Activated gamma-delta T cell treated with anti-CD3 and anti-CD28 coated beads, Interleukin-2, amount 50 U/mL, for 16 hours (primary cell): ENCODE data around the gene LINC00305.

Experiments used
- DNase-seq: peaks from one replicate; pipeline ENCODE4 v3.0.0-alpha.2; 2020; ENCODE audit warnings: low read depth

Gene LINC00305

DNA sequence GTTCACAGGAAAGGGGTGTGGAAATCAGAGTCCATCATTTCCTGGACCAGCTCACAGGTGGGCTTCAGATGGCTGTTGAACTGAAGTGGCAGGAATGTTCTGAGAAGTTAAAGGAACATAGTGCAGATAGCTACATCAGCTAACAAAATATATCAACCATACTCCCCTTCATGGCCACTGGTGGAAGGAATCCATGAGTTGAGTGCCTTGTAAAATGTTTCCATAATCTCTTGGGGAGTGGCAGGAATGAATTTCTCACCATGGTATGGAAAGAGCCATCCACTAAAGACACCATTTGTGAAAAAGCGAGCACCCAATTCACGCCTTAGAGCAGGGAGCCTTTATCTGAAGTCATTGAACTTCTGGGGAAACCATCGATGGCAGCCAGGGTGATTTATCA, at the start of gene LINC00305:
Gene LINC00305 (minus strand): TSS at position 101 of the 400 bp plus-strand sequence.
- no peak for DNase-seq

- DNase-seq = no peak
Observed at GRCh38 chr18:64191069-64191468, 42.2 kb upstream of the LINC00305 start.

- no peak for DNase-seq
Observed at GRCh38 chr18:64185987-64186386, 37.1 kb upstream of the LINC00305 start.

GRCh38 chr18:64183665-64184064, 34.8 kb upstream of the LINC00305 start:
- no peak for DNase-seq

- no peak for DNase-seq
Observed at GRCh38 chr18:64180617-64181016, 31.7 kb upstream of the LINC00305 start.

DNA sequence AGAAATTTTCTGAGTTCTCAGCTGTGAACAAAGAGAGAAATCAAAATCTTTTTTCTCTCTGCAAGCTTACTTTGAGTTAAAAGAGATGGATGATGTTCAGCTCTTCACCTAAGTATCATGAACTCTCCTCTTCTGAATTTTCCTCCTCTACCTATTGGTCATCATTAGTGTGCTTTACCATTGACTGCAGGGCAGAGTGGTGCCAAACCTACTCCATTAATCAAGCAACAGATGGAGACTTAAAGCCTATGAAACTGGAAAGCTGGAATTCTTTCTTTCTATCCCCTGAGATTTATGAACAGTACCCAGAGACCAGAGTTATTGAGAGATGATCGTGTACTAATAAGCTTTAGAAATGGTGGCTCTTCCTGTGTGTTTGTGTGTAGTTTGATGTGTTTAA, 31.3 kb upstream of the LINC00305 start:
- no peak for DNase-seq

DNA sequence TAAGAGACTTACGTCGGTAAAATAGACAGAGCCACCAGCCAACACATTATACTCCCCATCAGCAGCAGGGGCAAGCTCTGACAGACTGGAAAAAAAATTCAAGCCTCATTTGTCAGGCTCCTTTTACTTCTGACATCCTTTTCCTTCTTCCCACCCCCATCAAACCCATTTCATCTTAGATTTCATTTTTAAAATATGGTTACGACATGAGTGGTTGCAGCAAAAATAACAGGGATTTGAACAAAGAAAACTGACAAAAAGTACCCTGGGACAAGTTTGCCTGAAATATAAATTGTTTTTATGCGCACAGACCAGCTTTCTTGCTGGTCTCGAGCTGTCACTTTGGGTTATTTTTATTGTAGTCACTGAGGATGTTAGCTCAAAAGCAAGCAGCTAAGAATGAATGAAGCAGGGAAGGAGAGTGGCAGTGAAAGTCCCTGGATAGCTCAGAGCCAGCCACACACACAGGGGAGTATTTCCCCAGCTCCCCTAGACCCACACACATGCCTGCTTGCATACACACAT, 30.7 kb upstream of the LINC00305 start:
- no peak for DNase-seq

- DNase-seq = no peak
Observed at GRCh38 chr18:64178860-64179259, 30.0 kb upstream of the LINC00305 start.

- DNase-seq = no peak
Observed at GRCh38 chr18:64175432-64175831, 26.5 kb upstream of the LINC00305 start.

GRCh38 chr18:64171576-64171975, 22.7 kb upstream of the LINC00305 start:
- no peak for DNase-seq

DNA sequence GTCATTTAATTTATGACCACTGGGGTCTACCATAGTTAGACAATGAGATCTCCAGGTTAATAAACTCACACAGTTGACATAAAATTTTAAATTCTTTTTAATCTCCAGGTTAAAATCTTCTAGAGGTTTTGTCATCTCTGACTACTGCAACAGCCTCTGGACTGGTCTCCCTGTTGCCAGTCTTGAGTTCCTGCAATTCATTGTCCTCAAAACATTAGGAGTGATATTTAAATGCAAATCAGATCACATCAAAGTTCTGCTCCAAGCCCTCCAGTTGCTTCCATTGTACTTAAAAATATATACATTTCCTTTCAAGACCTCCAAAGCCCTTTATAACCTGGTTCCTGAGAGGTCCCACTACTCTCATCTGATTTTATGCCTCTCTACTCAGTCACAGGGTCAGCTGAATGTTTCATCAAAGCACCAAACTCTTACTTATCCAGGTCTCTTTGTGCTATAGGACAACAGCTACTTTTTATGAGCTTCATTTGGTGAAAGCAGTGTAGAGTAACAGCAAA, 18.6 kb upstream of the LINC00305 start:
- DNase-seq = no peak

- DNase-seq = no peak
Observed at GRCh38 chr18:64165906-64166305, 17.0 kb upstream of the LINC00305 start.

GRCh38 chr18:64164883-64165282, 16.0 kb upstream of the LINC00305 start:
- DNase-seq = no peak

- no peak for DNase-seq
Observed at GRCh38 chr18:64149916-64150438, 1.1 kb upstream of the LINC00305 start.

DNA sequence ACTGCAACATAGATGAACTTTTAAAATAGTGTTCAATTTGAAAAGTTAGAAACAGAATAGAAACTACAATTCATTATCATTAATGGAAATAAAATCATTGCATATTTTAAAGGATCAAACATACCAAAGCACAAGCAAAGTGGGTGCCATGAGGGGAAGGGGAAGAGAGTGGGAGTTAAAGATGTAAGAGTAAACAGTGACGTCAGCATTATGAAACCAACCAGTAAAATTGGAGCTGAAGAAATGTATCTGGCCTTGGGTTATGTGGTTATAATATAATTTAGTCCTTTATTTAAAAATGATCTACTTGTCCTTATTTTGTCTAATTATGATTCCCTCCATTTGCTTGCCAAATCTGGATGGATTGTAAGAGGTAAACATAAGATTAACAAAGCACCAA, 6.0 kb downstream of the LINC00305 start:
- DNase-seq = no peak

GRCh38 chr18:64137914-64138313, 11.0 kb downstream of the LINC00305 start:
- no peak for DNase-seq

- DNase-seq = no peak
Observed at GRCh38 chr18:64134044-64134747, 14.7 kb downstream of the LINC00305 start.

DNA sequence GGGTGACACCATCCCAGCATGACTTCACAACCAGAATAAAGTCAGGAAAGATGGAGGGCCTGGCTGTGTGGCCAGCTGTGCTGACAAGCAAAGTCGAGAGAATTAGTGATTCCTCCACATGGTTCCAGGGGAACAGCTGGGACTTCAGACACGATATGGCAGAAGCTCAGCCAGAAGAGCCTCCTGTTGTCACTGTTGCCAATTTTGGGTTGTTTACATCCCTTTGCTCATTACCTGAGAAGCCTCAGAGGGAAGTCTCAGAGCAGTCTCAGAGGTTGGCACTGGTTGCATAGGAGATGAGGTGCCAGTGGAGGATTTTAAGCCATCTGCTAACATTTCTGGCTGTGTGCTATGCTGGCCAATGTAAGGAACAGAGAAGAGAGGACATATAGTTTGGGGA, 16.0 kb downstream of the LINC00305 start:
- DNase-seq = no peak

DNA sequence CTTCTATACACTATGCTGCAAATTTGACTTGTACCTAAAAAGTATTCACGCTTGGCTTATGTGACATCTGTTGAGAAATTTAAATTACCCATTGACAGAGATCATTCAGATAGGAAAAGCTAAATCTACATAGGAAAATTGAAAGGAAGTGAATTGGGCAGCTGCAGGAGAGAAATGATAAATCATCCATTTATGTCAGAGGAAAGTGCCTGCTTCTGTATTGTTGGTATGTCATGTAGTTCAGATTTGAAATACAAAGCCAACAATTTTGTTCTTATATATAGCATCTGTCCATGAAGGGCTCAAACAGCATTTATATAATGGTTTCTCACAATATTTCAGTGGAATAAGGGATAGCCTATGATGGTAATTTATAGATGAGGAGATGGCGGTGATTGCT, 17.6 kb downstream of the LINC00305 start:
- DNase-seq = no peak

DNA sequence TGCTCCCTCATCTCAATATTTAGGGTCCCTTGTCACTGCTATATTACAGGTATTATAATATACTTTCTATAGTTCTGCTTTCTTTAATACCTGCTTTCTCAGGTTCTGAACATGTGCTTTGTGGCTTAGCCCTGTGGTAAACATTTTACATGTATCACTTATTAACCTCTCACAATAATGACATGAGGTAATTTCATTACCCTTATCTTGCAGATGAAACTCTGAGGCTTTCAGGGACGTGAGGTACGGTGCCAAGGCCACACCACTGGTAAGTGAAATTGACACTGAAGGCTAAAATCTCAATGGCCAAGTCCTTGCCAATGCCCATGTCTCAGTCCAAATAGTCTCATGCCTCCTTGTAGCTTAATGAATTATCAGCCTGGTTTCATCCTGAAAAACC, 21.7 kb downstream of the LINC00305 start:
- no peak for DNase-seq

GRCh38 chr18:64119916-64120315, 29.0 kb downstream of the LINC00305 start:
- DNase-seq = no peak

GRCh38 chr18:64118406-64118805, 30.5 kb downstream of the LINC00305 start:
- DNase-seq = no peak

DNA sequence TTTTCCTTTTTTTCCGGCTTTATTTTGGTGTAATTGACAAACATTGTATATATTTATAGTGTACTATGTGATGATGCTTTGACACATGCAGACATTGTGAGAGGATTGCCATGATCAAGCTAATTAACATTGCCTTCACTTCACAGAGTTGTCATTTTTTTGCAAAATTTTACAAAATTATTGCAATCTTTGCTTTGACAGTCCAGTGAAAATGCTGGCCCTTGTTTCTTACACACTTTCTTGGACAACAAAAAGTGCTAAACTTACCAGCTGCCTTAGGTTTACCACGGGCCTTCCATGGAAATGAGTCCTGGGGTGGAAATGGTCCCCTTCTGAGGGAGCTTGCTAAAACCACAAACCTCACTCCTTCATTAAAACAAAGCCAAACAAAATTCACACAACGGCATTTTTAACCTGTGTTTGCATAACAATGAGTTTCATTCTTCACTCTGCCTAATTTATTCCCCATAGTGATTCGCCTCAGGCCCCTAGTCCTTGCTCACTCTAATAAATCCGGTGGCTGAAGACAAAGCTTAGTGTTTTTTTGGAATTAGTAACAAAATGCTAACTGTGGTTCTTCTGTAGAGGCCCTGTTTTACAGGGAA, 32.2 kb downstream of the LINC00305 start:
- DNase-seq = no peak
